Right cardiac atrium (tissue), 5 donors: ENCODE measurements around the gene TMEM143. TPM values are rescaled to one million over a fixed set of nuclear protein-coding genes. Genes with fewer than 3 reads are reported as not detected.

Source experiments
- ATAC-seq, 2 donors: fragments of 200-7000 bp; cut with Tn5 transposase; one replicate each; pipeline versions ENCODE4 v1.8.0 to v1.9.1; 2020; ENCODE audit warnings: moderate library complexity in 2 of 2, mild to moderate bottlenecking in 1 of 2
- DNase-seq, 3 donors: peaks; one replicate each; pipeline ENCODE4 v3.0.0-alpha.2; 2020
- H3K27ac ChIP-seq: one replicate; pipeline ENCODE4 v1.5.1; 2013; ENCODE audit warnings: mild to moderate bottlenecking, low read length, control low read depth, moderate library complexity
- H3K27me3 ChIP-seq: one replicate; pipeline ENCODE4 v1.6.1; 2013; ENCODE audit not compliant: control insufficient read depth, insufficient read depth
- H3K4me1 ChIP-seq: one replicate; pipeline ENCODE4 v1.6.1; 2013; ENCODE audit warnings: low read length; ENCODE audit not compliant: control insufficient read depth, insufficient read depth
- H3K4me3 ChIP-seq: one replicate; pipeline ENCODE4 v1.5.1; 2013; ENCODE audit warnings: low read length, control low read depth
- H3K9me3 ChIP-seq: one replicate; pipeline ENCODE4 v1.6.1; 2013; ENCODE audit warnings: low read length; ENCODE audit not compliant: control insufficient read depth
- WGBS: extraction: QIAGEN DNeasy Blood & Tissue Kit; methylation state at CpG from one replicate; pipeline ENCODE4 v1.1.7; 2013; 5-methylcytosine and 5-hydroxymethylcytosine counted together
- intact Hi-C, 4 donors: fragments of 100-400 bp; cut with DNase I; formaldehyde crosslinking; loops; one replicate each; pipeline versions ENCODE4 v1.11.0 to v1.14.0; 2022 to 2023
- polyA plus RNA-seq: library from polyadenylated mRNA; stranded (reverse); fragments of 200-250 nt; gene quantifications from one replicate; pipeline ENCODE4 v1.2.3, GENCODE V29; 2013
- total RNA-seq, 4 donors: library from RNA; stranded (reverse); fragmentation: NEBNext Ultra II Directional; extraction: Animal tissue kit (Norgen Biotek cat#: 25700); gene quantifications; one replicate each; pipeline ENCODE4 v1.2.1, GENCODE V29; 2021
- donor health status: healthy with polysubstance abuse.
- donor health status: DM: no; HTN: yes; CAD: no.
- donor health status: DM: no; HTN: no; CAD: no.
- donor health status: DM: no; HTN: yes; CAD: no; lungs with severe emphysema.
- donor health status: DM: yes; HTN: yes; CAD: no.

The TMEM143 gene
- total and polyA plus RNA-seq, 5 donors: 35.0 to 56.7 (median 45.6) TPM

GRCh38 chr19:48284896-48285295, 78.8 kb downstream of the TMEM143 start:
- H3K4me3 ChIP-seq: no peak overlapping the region
- ATAC-seq (no peak), DNase-seq (no peak)
- H3K4me1 ChIP-seq: no peaks in the 10 kb centered on the region
- WGBS: 68% methylated on average over 4 of the region's 4 CpGs
- H3K9me3 ChIP-seq: no peaks in the 10 kb centered on the region
- H3K27me3 ChIP-seq: no peaks in the 10 kb centered on the region
- H3K27ac ChIP-seq: no peak overlapping the region
- intact Hi-C loops: no loop called here

GRCh38 chr19:48283908-48284307, 79.8 kb downstream of the TMEM143 start:
- no peak for ATAC-seq
- no peak for DNase-seq
- Histone ChIP-seq H3K4me3 (no peak overlapping the region), H3K27ac (no peak overlapping the region), H3K4me1 (no peaks in the 10 kb centered on the region), H3K9me3 (no peaks in the 10 kb centered on the region), H3K27me3 (no peaks in the 10 kb centered on the region)
- intact Hi-C loops: no loop called here
- WGBS: 87% methylated on average over 7 of the region's 7 CpGs

Other genes with a start within 250 kb of the TMEM143 start
- 1 to 10 TPM; 3.8 to 8.4 (median 5.5) TPM for gene LIG1, start 193.6 kb downstream of the TMEM143 start, total RNA-seq
- 4.2 TPM for gene LIG1, start 193.6 kb downstream of the TMEM143 start, polyA plus RNA-seq
- gene ZSWIM9, start 193.3 kb downstream of the TMEM143 start, total RNA-seq: 1 to 10 TPM; 5.4 to 6.9 (median 6.5) TPM
- gene ZSWIM9, start 193.3 kb downstream of the TMEM143 start, polyA plus RNA-seq: 5.7 TPM
- gene CARD8, start 108.0 kb downstream of the TMEM143 start, total RNA-seq: 10 to 100 TPM; 32.6 to 43.3 (median 33.3) TPM
- gene CARD8, start 108.0 kb downstream of the TMEM143 start, polyA plus RNA-seq: 22.3 TPM
- gene ZNF114, start 93.9 kb downstream of the TMEM143 start, total RNA-seq: under 1 TPM; 0.25 to 0.46 (median 0.42) TPM
- gene ZNF114, start 93.9 kb downstream of the TMEM143 start, polyA plus RNA-seq: 0.43 TPM
- 100 to 1,000 TPM in 1 of 4 donors, 10 to 100 TPM in 3; 58.0 to 114 (median 80.0) TPM for gene EMP3, start 38.4 kb downstream of the TMEM143 start, total RNA-seq
- 66.7 TPM for gene EMP3, start 38.4 kb downstream of the TMEM143 start, polyA plus RNA-seq
- not detected for gene SYNGR4, start 427 bp upstream of the TMEM143 start, total RNA-seq
- not detected for gene SYNGR4, start 427 bp upstream of the TMEM143 start, polyA plus RNA-seq
- 100 to 1,000 TPM in 1 of 4 donors, 10 to 100 TPM in 3; 82.3 to 101 (median 90.1) TPM for gene KDELR1, start 27.6 kb upstream of the TMEM143 start, total RNA-seq
- 82.4 TPM for gene KDELR1, start 27.6 kb upstream of the TMEM143 start, polyA plus RNA-seq
- gene GRIN2D, start 29.7 kb upstream of the TMEM143 start, total RNA-seq: under 1 TPM; 0.31 to 0.45 (median 0.41) TPM
- gene GRIN2D, start 29.7 kb upstream of the TMEM143 start, polyA plus RNA-seq: 0.18 TPM
- gene GRWD1, start 82.0 kb upstream of the TMEM143 start, total RNA-seq: 10 to 100 TPM; 16.0 to 20.4 (median 17.3) TPM
- 7.2 TPM for gene GRWD1, start 82.0 kb upstream of the TMEM143 start, polyA plus RNA-seq
- gene KCNJ14, start 91.6 kb upstream of the TMEM143 start, total RNA-seq: under 1 TPM; 0.20 to 0.75 (median 0.23) TPM
- gene KCNJ14, start 91.6 kb upstream of the TMEM143 start, polyA plus RNA-seq: 0.16 TPM
- gene CYTH2, start 105.4 kb upstream of the TMEM143 start, total RNA-seq: 10 to 100 TPM; 26.0 to 35.0 (median 29.2) TPM
- gene CYTH2, start 105.4 kb upstream of the TMEM143 start, polyA plus RNA-seq: 27.4 TPM
- gene LMTK3, start 147.9 kb upstream of the TMEM143 start, total RNA-seq: 1 to 10 TPM; 3.1 to 7.2 (median 5.5) TPM
- gene LMTK3, start 147.9 kb upstream of the TMEM143 start, polyA plus RNA-seq: 2.9 TPM
- under 1 TPM in 2 of 4 donors, not detected in 2; 0.25 to 0.76 TPM for gene SULT2B1, start 188.2 kb upstream of the TMEM143 start, total RNA-seq
- gene SULT2B1, start 188.2 kb upstream of the TMEM143 start, polyA plus RNA-seq: 0.14 TPM
- gene SPACA4, start 242.8 kb upstream of the TMEM143 start, total RNA-seq: not detected
- not detected for gene SPACA4, start 242.8 kb upstream of the TMEM143 start, polyA plus RNA-seq